Retinal pigment epithelial cell (primary cell): ENCODE measurements around the gene EGFR.

Experiments
- DNase-seq: peaks from one replicate; pipeline ENCODE4 v3.0.0-alpha.2; 2010; ENCODE audit warnings: low read depth
- H3K4me3 ChIP-seq: 2 replicates; pipeline ENCODE4 v1.5.1; 2011; ENCODE audit warnings: mild to moderate bottlenecking, low read length, control low read depth, moderate library complexity
- CTCF ChIP-seq: conservative IDR thresholded peaks from 2 replicates; pipeline ENCODE4 v1.5.1; 2011; ENCODE audit warnings: low read depth, low read length, control low read depth, inconsistent platforms

EGFR gene

GRCh38 chr7:55066524-55066923, 47.7 kb downstream of the EGFR start:
- no peak overlapping the region for H3K4me3 ChIP-seq
- DNase-seq, result no peak
- TF ChIP-seq CTCF, result peak; percentile 2

- no peak for DNase-seq
- no peak for TF ChIP-seq CTCF
- H3K4me3 ChIP-seq, result no peak overlapping the region
These were observed 48.1 kb downstream of the EGFR start for GRCh38 chr7:55066938-55067337.

GRCh38 chr7:55067748-55068147, 48.9 kb downstream of the EGFR start:
- TF ChIP-seq CTCF, result no peak
- DNase-seq, result no peak
- no peak overlapping the region for H3K4me3 ChIP-seq

GRCh38 chr7:55069271-55069792, 50.5 kb downstream of the EGFR start:
- no peak for TF ChIP-seq CTCF
- H3K4me3 ChIP-seq, result no peak overlapping the region
- DNase-seq, result no peak

GRCh38 chr7:55070271-55070743, 51.5 kb downstream of the EGFR start:
- DNase-seq, result no peak
- TF ChIP-seq CTCF, result no peak
- no peak overlapping the region for H3K4me3 ChIP-seq

GRCh38 chr7:55070854-55071253, 52.0 kb downstream of the EGFR start:
- H3K4me3 ChIP-seq, result no peak overlapping the region
- no peak for DNase-seq
- TF ChIP-seq CTCF, result no peak

GRCh38 chr7:55071411-55072175, 52.8 kb downstream of the EGFR start:
- H3K4me3 ChIP-seq, result no peak overlapping the region
- no peak for TF ChIP-seq CTCF
- DNase-seq, result no peak
